Smooth muscle cell (in vitro differentiated cells): Measurements from ENCODE around the gene MTMR12. TPM values are rescaled to one million over a fixed set of nuclear protein-coding genes. Genes with fewer than 3 reads are reported as not detected.

Source experiments
- DNase-seq: peaks from one replicate; lab custom pipeline; 2025; ENCODE audit not compliant: unreplicated experiment; lab: John Stamatoyannopoulos, UW
- H2AFZ ChIP-seq: fragments of 200-600 bp; sonication (generic); 2 replicates; pipeline ENCODE4 v1.6.0; 2016; ENCODE audit warnings: antibody characterized with exemption, low read depth, mild to moderate bottlenecking
- H3F3A ChIP-seq: fragments of 200-600 bp; sonication (generic); 2 replicates; pipeline ENCODE4 v1.6.0; 2017; ENCODE audit warnings: antibody characterized with exemption, low read depth
- H3K27ac ChIP-seq: fragments of 200-600 bp; sonication (generic); 2 replicates; pipeline ENCODE4 v1.5.1; 2016; ENCODE audit warnings: low read depth, mild to moderate bottlenecking
- H3K27me3 ChIP-seq: fragments of 200-600 bp; sonication (generic); 2 replicates; pipeline ENCODE4 v1.6.1; 2016; ENCODE audit warnings: low read depth, mild to moderate bottlenecking
- H3K36me3 ChIP-seq: fragments of 200-600 bp; sonication (generic); 2 replicates; pipeline ENCODE4 v1.5.1; 2016; ENCODE audit warnings: low read depth
- H3K4me1 ChIP-seq: fragments of 200-600 bp; sonication (generic); 2 replicates; pipeline ENCODE4 v1.5.1; 2016; ENCODE audit warnings: low read depth
- H3K4me2 ChIP-seq: fragments of 200-600 bp; sonication (generic); 2 replicates; pipeline ENCODE4 v1.6.0; 2016; ENCODE audit warnings: mild to moderate bottlenecking
- H3K4me3 ChIP-seq: fragments of 200-600 bp; sonication (generic); 2 replicates; pipeline ENCODE4 v1.5.1; 2016; ENCODE audit warnings: mild to moderate bottlenecking
- H3K79me2 ChIP-seq: fragments of 200-600 bp; sonication (generic); 2 replicates; pipeline ENCODE4 v1.6.0; 2016; ENCODE audit warnings: low read depth, mild to moderate bottlenecking
- H3K9ac ChIP-seq: fragments of 200-600 bp; sonication (generic); 2 replicates; pipeline ENCODE4 v1.6.0; 2016; ENCODE audit warnings: low read depth
- H3K9me3 ChIP-seq: fragments of 200-600 bp; sonication (generic); replicated peaks from 2 replicates; pipeline ENCODE4 v1.5.1; 2016; ENCODE audit warnings: low read depth
- H4K20me1 ChIP-seq: fragments of 200-600 bp; sonication (generic); 2 replicates; pipeline ENCODE4 v1.6.0; 2016; ENCODE audit warnings: low read depth
- CTCF ChIP-seq: fragments of 200-600 bp; sonication (generic); IDR thresholded peaks from 2 replicates; pipeline ENCODE4 v1.5.1; 2017; ENCODE audit warnings: borderline replicate concordance, mild to moderate bottlenecking, antibody characterized with exemption; ENCODE audit not compliant: insufficient read depth, poor library complexity, severe bottlenecking
- WGBS: methylation state at CpG from one replicate; pipeline ENCODE4 v1.1.7; 2016; ENCODE audit warnings: low lambda C conversion rate; 5-methylcytosine and 5-hydroxymethylcytosine counted together
- polyA plus RNA-seq: library from polyadenylated mRNA; unstranded; fragments of >200 nt; fragmentation: Nextera tagmentation; extraction: Ambion mirVana; gene quantifications from 2 replicates; pipeline ENCODE4 v1.2.1, GENCODE V29; 2016
- total RNA-seq: library from RNA; depleted of rRNA; stranded (reverse); fragments of >200 nt; gene quantifications from 2 replicates; pipeline ENCODE4 v1.2.3, GENCODE V29; 2014

The MTMR12 gene
- total and polyA plus RNA-seq, 2 experiments from 2014 or later: 4.4 to 8.6 TPM

GRCh38 chr5:32228816-32229215 lies 83.9 kb downstream of the MTMR12 start:
- Histone ChIP-seq H3K9me3 (no peaks in the 10 kb centered on the region), H3K4me2 (no peak overlapping the region), H3K9ac (no peak overlapping the region), H3F3A (peaks cover 4% of the 10 kb centered on the region), H3K27ac (no peak overlapping the region), H2AFZ (no peak overlapping the region), H3K79me2 (no peaks in the 10 kb centered on the region), H3K36me3 (no peaks in the 10 kb centered on the region), H4K20me1 (no peaks in the 10 kb centered on the region), H3K4me3 (no peak overlapping the region), H3K4me1 (no peaks in the 10 kb centered on the region), H3K27me3 (no peaks in the 10 kb centered on the region)
- no peak for DNase-seq
- TF ChIP-seq CTCF: no peak
- WGBS: 95% methylated on average over 12 of the region's 12 CpGs

- Histone ChIP-seq H3K36me3 (no peaks in the 10 kb centered on the region), H3K9me3 (no peaks in the 10 kb centered on the region), H3F3A (no peaks in the 10 kb centered on the region), H3K27me3 (no peaks in the 10 kb centered on the region), H3K9ac (no peak overlapping the region), H3K4me2 (no peak overlapping the region), H2AFZ (no peak overlapping the region), H3K4me3 (no peak overlapping the region), H3K79me2 (no peaks in the 10 kb centered on the region), H3K4me1 (no peaks in the 10 kb centered on the region), H4K20me1 (no peaks in the 10 kb centered on the region), H3K27ac (no peak overlapping the region)
- TF ChIP-seq CTCF: no peak
- DNase-seq: no peak
- WGBS: 93% methylated on average over 5 of the region's 5 CpGs
These were observed 87.3 kb downstream of the MTMR12 start for GRCh38 chr5:32225445-32225844.

- Histone ChIP-seq H3K4me1 (no peaks in the 10 kb centered on the region), H4K20me1 (no peaks in the 10 kb centered on the region), H3K36me3 (no peaks in the 10 kb centered on the region), H3K27ac (no peak overlapping the region), H3K9ac (no peak overlapping the region), H2AFZ (no peak overlapping the region), H3K27me3 (no peaks in the 10 kb centered on the region), H3K4me2 (no peak overlapping the region), H3K79me2 (no peaks in the 10 kb centered on the region), H3K4me3 (no peak overlapping the region), H3K9me3 (no peaks in the 10 kb centered on the region), H3F3A (no peaks in the 10 kb centered on the region)
- DNase-seq: no peak
- TF ChIP-seq CTCF: no peak
- 12% methylated on average over 1 of the region's 1 CpG for WGBS
These were observed 88.6 kb downstream of the MTMR12 start for GRCh38 chr5:32223972-32224609.
